DND-41 (cell line): ENCODE measurements around the gene CYREN.

Experiments
- ATAC-seq: fragments of 200-7000 bp; cut with Tn5 transposase; 3 replicates; pipeline ENCODE4 v1.9.1; 2021; ENCODE audit warnings: low read depth; ENCODE audit not compliant: insufficient read depth
- DNase-seq: peaks from one replicate; pipeline ENCODE4 v3.0.0-alpha.2; 2020
- H2AFZ ChIP-seq: 2 replicates; pipeline ENCODE4 v1.6.0; 2012; ENCODE audit warnings: low read depth, low read length
- H3K27ac ChIP-seq: 2 replicates; pipeline ENCODE4 v1.5.1; 2012; ENCODE audit warnings: low read length, inconsistent platforms
- H3K27me3 ChIP-seq: fragments of 200-600 bp; sonication (generic); 2 replicates; pipeline ENCODE4 v1.6.0; 2012; ENCODE audit warnings: low read length, mild to moderate bottlenecking, inconsistent platforms; ENCODE audit not compliant: insufficient read depth, poor library complexity
- H3K36me3 ChIP-seq: 2 replicates; pipeline ENCODE4 v1.5.1; 2012; ENCODE audit warnings: low read length, inconsistent platforms; ENCODE audit not compliant: insufficient read depth
- H3K4me1 ChIP-seq: 2 replicates; pipeline ENCODE4 v1.5.1; 2012; ENCODE audit warnings: mild to moderate bottlenecking, low read length; ENCODE audit not compliant: insufficient read depth
- H3K4me2 ChIP-seq: 2 replicates; pipeline ENCODE4 v1.6.0; 2012; ENCODE audit warnings: mild to moderate bottlenecking, moderate library complexity, low read length, inconsistent platforms; ENCODE audit not compliant: insufficient read depth
- H3K4me3 ChIP-seq, 2 experiments: fragments of 200-600 bp in 1 of 2; shearing (Covaris generic) in 1 of 2; 2 replicates each; pipeline ENCODE4 v1.5.1; 2012 to 2016; ENCODE audit warnings: inconsistent platforms in 2 of 2, low read length in 2 of 2, mild to moderate bottlenecking in 2 of 2, low read depth in 1 of 2, moderate library complexity in 1 of 2
- H3K79me2 ChIP-seq: 2 replicates; pipeline ENCODE4 v1.6.0; 2012; ENCODE audit warnings: low read length, inconsistent platforms; ENCODE audit not compliant: insufficient read depth
- H3K9ac ChIP-seq: 2 replicates; pipeline ENCODE4 v1.6.0; 2012; ENCODE audit warnings: low read depth, mild to moderate bottlenecking, inconsistent platforms, low read length, moderate library complexity
- H3K9me3 ChIP-seq: 2 replicates; pipeline ENCODE4 v1.5.1; 2012; ENCODE audit warnings: low read length, moderate library complexity, mild to moderate bottlenecking, inconsistent platforms; ENCODE audit not compliant: insufficient read depth, severe bottlenecking
- H4K20me1 ChIP-seq: 2 replicates; pipeline ENCODE4 v1.6.0; 2012; ENCODE audit warnings: low read length; ENCODE audit not compliant: insufficient read depth
- CTCF ChIP-seq: IDR thresholded peaks from 2 replicates; pipeline ENCODE4 v1.5.1; 2012; ENCODE audit warnings: borderline replicate concordance, low read length, moderate library complexity, mild to moderate bottlenecking; ENCODE audit not compliant: poor library complexity, severe bottlenecking; ENCODE audit errors: extremely low read depth
- EZH2 ChIP-seq: IDR thresholded peaks from 3 replicates; pipeline ENCODE4 v1.6.1; 2012; ENCODE audit warnings: borderline replicate concordance, low read depth, mild to moderate bottlenecking, moderate library complexity, low read length, inconsistent platforms; ENCODE audit not compliant: severe bottlenecking

The CYREN gene

GRCh38 chr7:135151132-135151531 lies 19.4 kb downstream of the CYREN start:
- Histone ChIP-seq H2AFZ (no peak overlapping the region), H3K27ac (no peak overlapping the region), H3K36me3 (no peaks in the 10 kb centered on the region), H3K9ac (no peak overlapping the region), H3K27me3 (no peaks in the 10 kb centered on the region), H3K4me1 (peaks cover 26% of the 10 kb centered on the region), H3K9me3 (peaks cover 8% of the 10 kb centered on the region), H3K4me2 (no peak overlapping the region), H4K20me1 (no peaks in the 10 kb centered on the region), H3K79me2 (no peaks in the 10 kb centered on the region), H3K4me3 (no peak overlapping the region)
- TF ChIP-seq CTCF (no peak), EZH2 (no peak)
- ATAC-seq, result no peak
- no peak for DNase-seq

- ATAC-seq, result no peak
- Histone ChIP-seq H3K9ac (no peak overlapping the region), H3K27ac (no peak overlapping the region), H3K27me3 (no peaks in the 10 kb centered on the region), H3K9me3 (no peaks in the 10 kb centered on the region), H3K79me2 (no peaks in the 10 kb centered on the region), H3K4me3 (no peak overlapping the region), H3K4me1 (peaks cover 26% of the 10 kb centered on the region), H4K20me1 (no peaks in the 10 kb centered on the region), H3K36me3 (no peaks in the 10 kb centered on the region), H3K4me2 (no peak overlapping the region), H2AFZ (no peak overlapping the region)
- DNase-seq, result no peak
- TF ChIP-seq EZH2 (no peak), CTCF (no peak)
Measured at GRCh38 chr7:135150072-135150782, 20.3 kb downstream of the CYREN start.

DNA sequence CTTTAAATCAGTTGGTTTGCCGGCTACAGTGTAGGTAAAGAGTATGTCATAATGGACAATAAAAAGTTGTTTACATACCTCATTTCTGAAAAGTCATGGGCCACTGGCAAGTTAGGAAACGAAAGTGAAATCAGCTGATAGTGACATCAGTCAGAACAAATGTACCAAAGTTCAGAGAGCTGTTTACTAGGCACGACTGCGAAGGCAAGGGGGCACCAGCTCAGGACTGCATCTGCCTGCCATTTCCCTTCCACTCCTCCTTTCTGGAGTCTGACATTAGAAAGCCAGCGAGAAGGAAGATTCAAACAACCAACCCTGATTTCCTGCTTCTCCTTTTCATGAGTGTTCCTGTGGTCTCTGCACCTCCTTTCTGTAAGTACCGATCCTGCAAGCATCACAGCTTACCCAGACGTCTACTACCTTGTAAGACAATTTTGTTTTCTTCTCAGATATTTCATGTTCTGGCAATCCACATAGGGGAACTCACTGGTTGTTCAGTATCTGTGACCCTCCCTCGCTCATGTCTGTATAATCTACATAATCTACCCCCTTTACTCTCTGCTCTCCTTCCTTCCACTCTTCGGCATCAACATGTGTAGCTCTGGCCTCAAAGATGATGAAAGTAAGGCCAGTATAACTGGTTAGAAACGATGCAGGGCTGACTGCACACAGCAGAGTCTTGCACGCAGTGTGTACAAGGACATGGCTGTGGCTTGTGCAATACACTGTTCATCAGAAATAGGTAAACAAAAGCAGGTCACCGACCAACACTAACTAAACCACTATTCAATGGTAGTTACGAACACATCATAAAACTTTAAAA lies 22.4 kb downstream of the CYREN start, which contains the start of gene TMEM140:
TMEM140 (plus strand) TSS at position 174 of the 823 bp plus-strand sequence. CDS start 16,370 bp downstream, outside the sequence.
- Histone ChIP-seq H2AFZ (peak within 1 kb of the TSS; percentile 80), H3K36me3 (no peaks in the 10 kb centered on the region), H3K4me3 (peak within 1 kb of the TSS; percentile 1 to 55; a peak in 3 of 4 replicates), H3K27me3 (no peaks in the 10 kb centered on the region), H3K9ac (peak within 1 kb of the TSS; percentile 44), H3K79me2 (no peaks in the 10 kb centered on the region), H3K27ac (peak within 1 kb of the TSS; percentile 61), H3K4me1 (peaks cover 26% of the 10 kb centered on the region), H3K4me2 (peak within 1 kb of the TSS; percentile 65), H4K20me1 (no peaks in the 10 kb centered on the region), H3K9me3 (no peaks in the 10 kb centered on the region)
- TF ChIP-seq EZH2, result no peak
- TF ChIP-seq CTCF, result peak; percentile 14
- ATAC-seq (peak; percentile 89), DNase-seq (peak; percentile 61)
